ENCODE results near the gene BGN. TPM values are rescaled to one million over a fixed set of nuclear protein-coding genes. Genes with fewer than 3 reads are reported as not detected.

Gene BGN
- total and polyA plus RNA-seq, 10 of the 15 experiments (the other 5 are each of a cell fraction or from before 2014, with no cell fraction given), result 0.06 to 0.18 (median 0.12) TPM; not detected in 7

- TF ChIP-seq, protein P1, sequence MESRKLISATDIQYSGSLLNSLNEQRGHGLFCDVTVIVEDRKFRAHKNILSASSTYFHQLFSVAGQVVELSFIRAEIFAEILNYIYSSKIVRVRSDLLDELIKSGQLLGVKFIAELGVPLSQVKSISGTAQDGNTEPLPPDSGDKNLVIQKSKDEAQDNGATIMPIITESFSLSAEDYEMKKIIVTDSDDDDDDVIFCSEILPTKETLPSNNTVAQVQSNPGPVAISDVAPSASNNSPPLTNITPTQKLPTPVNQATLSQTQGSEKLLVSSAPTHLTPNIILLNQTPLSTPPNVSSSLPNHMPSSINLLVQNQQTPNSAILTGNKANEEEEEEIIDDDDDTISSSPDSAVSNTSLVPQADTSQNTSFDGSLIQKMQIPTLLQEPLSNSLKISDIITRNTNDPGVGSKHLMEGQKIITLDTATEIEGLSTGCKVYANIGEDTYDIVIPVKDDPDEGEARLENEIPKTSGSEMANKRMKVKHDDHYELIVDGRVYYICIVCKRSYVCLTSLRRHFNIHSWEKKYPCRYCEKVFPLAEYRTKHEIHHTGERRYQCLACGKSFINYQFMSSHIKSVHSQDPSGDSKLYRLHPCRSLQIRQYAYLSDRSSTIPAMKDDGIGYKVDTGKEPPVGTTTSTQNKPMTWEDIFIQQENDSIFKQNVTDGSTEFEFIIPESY (IDR thresholded peaks at IDR 0.05), result no peak
- TF ChIP-seq MYB (IDR thresholded peaks at IDR 0.05; ENCODE audit: borderline replicate concordance, low read depth, low read length) (no peak), MYC (IDR thresholded peaks at IDR 0.05; ENCODE audit: insufficient read depth, insufficient read length, insufficient replicate concordance, low read length, severe bottlenecking) (no peak)
These were observed 44.4 kb upstream of the BGN start (continued) for GRCh38 chrX:153450114-153450948.

DNA sequence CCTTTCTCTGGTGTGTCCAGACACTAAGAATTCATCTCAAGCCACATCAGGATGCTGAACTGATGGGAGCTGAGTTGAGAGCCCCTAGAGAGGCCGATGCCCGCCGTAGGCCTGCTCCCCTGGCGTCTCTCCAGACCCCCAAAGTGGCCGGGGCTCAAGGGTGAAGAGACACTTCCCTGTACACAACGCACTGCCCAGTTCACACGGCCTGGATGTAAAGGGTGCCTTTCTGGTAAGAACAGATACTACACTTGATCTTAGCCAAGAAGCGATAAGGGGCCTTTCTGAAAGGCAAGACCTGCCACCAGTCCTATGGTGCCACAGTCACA lies 43.9 kb upstream of the BGN start:
- Histone ChIP-seq H3K79me2 (ENCODE audit: control insufficient read depth, insufficient read depth, low read length) (no peaks in the 10 kb centered on the region), H3K9me3 (replicated peaks; ENCODE audit: control insufficient read depth, insufficient read depth, low read length) (no peaks in the 10 kb centered on the region), H3K4me2 (ENCODE audit: control insufficient read depth, insufficient read depth) (no peak overlapping the region), H3K27me3 (replicated peaks in 1 of 2; ENCODE audit: control insufficient read depth in 2 of 2, insufficient read depth in 2 of 2, low read length in 1 of 2) (no peaks in the 10 kb centered on the region), H3K9ac (ENCODE audit: control insufficient read depth, insufficient read depth, low read length) (no peak overlapping the region), H3K4me1 (ENCODE audit: control insufficient read depth, insufficient read depth, low read length) (no peaks in the 10 kb centered on the region), H3K36me3 (ENCODE audit: control insufficient read depth in 2 of 2, insufficient read depth in 2 of 2, low read length in 1 of 2) (peaks cover 0 to 2% of the 10 kb centered on the region in 2 experiments; a peak in 1 of 4 replicates), H3K27ac (ENCODE audit: control insufficient read depth, insufficient read depth) (no peak overlapping the region), H2AFZ (ENCODE audit: control insufficient read depth, low read depth, low read length) (no peak overlapping the region), H4K20me1 (ENCODE audit: control insufficient read depth, insufficient read depth) (no peaks in the 10 kb centered on the region), H3K4me3 (no peak overlapping the region)
- FAIRE-seq, result no peak
- no peak for DNase-seq (ENCODE audit: low read depth, low spot score)
- ChIA-PET CTCF (interaction anchor here (2.0 kb wide), 1 partner anchor 10 kb away, joined by 7 read pairs; no protein-coding TSS in a partner anchor), SMC1A (ENCODE audit: uncharacterized antibody, unreplicated experiment) (no interaction called here), POLR2A (no interaction called here), RAD21 (ENCODE audit: unreplicated experiment) (no interaction called here)
- intact Hi-C loops (cut with micrococcal nuclease; ENCODE audit: unreplicated experiment) (no loop called here), in situ Hi-C loops (cut with MboI) (no loop called here)
- ATAC-seq, result no peak
- no TSS peak for BruUV-seq (replicated peaks)
- WGBS (ENCODE audit: insufficient coverage, insufficient replicate concordance, low lambda C conversion rate, missing lambda C conversion rate), result 70% methylated on average over 8 of the region's 8 CpGs
- TF ChIP-seq YBX1 (IDR thresholded peaks at IDR 0.05), result no peak
- TF ChIP-seq, protein P2, sequence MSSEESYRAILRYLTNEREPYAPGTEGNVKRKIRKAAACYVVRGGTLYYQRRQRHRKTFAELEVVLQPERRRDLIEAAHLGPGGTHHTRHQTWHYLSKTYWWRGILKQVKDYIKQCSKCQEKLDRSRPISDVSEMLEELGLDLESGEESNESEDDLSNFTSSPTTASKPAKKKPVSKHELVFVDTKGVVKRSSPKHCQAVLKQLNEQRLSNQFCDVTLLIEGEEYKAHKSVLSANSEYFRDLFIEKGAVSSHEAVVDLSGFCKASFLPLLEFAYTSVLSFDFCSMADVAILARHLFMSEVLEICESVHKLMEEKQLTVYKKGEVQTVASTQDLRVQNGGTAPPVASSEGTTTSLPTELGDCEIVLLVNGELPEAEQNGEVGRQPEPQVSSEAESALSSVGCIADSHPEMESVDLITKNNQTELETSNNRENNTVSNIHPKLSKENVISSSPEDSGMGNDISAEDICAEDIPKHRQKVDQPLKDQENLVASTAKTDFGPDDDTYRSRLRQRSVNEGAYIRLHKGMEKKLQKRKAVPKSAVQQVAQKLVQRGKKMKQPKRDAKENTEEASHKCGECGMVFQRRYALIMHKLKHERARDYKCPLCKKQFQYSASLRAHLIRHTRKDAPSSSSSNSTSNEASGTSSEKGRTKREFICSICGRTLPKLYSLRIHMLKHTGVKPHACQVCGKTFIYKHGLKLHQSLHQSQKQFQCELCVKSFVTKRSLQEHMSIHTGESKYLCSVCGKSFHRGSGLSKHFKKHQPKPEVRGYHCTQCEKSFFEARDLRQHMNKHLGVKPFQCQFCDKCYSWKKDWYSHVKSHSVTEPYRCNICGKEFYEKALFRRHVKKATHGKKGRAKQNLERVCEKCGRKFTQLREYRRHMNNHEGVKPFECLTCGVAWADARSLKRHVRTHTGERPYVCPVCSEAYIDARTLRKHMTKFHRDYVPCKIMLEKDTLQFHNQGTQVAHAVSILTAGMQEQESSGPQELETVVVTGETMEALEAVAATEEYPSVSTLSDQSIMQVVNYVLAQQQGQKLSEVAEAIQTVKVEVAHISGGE (CRISPR knock-in tag; IDR thresholded peaks at IDR 0.05), result no peak
- no peak for TF ChIP-seq RAD51 (IDR thresholded peaks at IDR 0.05)
- TF ChIP-seq IKZF1 (conservative IDR thresholded peaks at IDR 0.05), result no peak
- no peak for TF ChIP-seq SREBF2 (IDR thresholded peaks at IDR 0.05; ENCODE audit: low read length)
- no peak for TF ChIP-seq RUNX3 (IDR thresholded peaks at IDR 0.05; ENCODE audit: low read length)
- TF ChIP-seq SREBF1 (IDR thresholded peaks at IDR 0.05; ENCODE audit: low read length), result no peak
- TF ChIP-seq, protein P1 (IDR thresholded peaks at IDR 0.05), result no peak
- TF ChIP-seq MTA2 (IDR thresholded peaks at IDR 0.05; ENCODE audit: low read depth), result no peak
- no peak for TF ChIP-seq NR2C1 (IDR thresholded peaks at IDR 0.05)

All from GM12878 (cell line).